GM20000 (cell line): ENCODE data around the gene ZNF664.

ENCODE experiments used
- DNase-seq: peaks from one replicate; pipeline ENCODE4 v3.0.0; 2012; ENCODE audit warnings: low spot score
- TF ChIP-seq, protein P1 (sequence below): IDR thresholded peaks from 2 replicates; pipeline ENCODE4 v1.5.1; 2012; ENCODE audit warnings: mild to moderate bottlenecking, control low read depth; ENCODE audit errors: extremely low read depth, missing control alignments

Gene ZNF664

DNA sequence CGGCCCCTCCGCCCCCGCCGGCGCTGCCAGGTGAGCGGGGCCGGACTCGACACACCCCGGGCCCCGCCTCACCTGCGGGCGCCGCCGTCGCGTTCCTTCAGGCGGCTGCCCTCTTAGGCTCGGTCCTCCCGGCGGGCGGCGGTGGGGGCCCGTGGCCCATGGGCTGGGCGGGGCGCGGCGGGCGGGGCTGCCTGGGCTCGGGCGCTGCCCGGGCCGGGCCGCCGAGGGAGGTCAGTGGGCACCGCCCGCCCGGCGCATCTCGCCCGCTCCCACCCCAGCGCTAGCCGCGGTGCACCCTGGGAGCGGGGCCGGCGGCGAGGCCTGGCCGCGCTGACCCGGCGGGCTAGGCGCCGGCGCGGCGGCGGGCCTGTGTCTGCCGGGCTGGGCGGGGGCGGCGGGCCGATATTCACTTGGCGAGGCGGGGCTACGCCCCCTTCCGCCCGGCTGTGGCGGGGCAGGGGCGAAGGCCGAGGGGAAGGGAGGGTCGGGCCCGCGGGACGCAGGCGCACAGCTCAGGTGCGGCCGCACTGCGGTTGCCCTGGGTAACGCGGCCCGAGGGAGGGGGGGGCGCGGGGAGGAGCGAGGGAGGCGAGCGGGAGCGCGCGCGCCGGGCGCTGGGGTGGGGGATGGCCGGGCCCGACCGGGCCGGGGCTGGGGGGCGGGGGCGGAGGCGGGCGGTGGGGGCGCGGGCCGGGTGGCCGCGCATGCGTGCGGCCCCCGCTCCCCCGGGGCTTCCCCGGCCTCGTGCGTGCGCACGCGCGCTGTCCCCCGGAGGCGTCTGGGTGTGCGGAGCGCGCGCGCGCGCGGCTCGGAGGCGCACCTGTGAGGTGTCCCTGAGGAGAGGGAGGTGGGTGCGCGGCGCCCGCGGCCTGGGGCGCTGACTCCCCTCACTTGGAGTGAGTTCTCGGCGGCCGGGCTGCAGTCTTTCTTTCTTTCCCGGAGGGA, at the start of gene ZNF664, which contains the start of gene CCDC92:
Gene ZNF664, plus strand, starts transcription at position 759 of the 945 bp plus-strand sequence. CDS start 38,930 bp downstream, outside the sequence.
Gene CCDC92, minus strand, starts transcription at position 375 of the 945 bp plus-strand sequence. CDS start 28,526 bp downstream, outside the sequence.
- peak; percentile 100 for DNase-seq
- TF ChIP-seq, protein P1, sequence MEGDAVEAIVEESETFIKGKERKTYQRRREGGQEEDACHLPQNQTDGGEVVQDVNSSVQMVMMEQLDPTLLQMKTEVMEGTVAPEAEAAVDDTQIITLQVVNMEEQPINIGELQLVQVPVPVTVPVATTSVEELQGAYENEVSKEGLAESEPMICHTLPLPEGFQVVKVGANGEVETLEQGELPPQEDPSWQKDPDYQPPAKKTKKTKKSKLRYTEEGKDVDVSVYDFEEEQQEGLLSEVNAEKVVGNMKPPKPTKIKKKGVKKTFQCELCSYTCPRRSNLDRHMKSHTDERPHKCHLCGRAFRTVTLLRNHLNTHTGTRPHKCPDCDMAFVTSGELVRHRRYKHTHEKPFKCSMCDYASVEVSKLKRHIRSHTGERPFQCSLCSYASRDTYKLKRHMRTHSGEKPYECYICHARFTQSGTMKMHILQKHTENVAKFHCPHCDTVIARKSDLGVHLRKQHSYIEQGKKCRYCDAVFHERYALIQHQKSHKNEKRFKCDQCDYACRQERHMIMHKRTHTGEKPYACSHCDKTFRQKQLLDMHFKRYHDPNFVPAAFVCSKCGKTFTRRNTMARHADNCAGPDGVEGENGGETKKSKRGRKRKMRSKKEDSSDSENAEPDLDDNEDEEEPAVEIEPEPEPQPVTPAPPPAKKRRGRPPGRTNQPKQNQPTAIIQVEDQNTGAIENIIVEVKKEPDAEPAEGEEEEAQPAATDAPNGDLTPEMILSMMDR = no peak

DNA sequence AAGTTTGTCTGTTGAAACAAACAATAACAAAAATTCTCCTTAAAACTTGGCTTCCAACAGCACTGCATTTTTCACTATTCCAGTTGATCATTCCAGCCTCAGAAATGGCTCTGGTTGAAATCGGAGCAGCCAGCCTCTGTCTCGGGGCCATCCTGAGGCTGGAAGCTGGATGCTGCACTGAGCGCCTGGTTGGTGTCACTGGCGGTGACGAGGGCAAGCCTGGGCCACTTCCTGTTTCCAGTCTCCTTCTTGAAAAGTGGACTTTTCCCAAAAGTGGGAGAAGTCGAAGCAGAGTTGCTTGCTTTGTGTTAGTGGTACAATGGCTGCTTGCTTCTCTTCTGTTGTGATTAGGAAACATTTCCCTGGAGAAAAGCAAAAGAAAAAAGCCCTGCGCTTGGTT, 49.1 kb upstream of the ZNF664 start:
- no peak for DNase-seq
- TF ChIP-seq, protein P1 = no peak

DNA sequence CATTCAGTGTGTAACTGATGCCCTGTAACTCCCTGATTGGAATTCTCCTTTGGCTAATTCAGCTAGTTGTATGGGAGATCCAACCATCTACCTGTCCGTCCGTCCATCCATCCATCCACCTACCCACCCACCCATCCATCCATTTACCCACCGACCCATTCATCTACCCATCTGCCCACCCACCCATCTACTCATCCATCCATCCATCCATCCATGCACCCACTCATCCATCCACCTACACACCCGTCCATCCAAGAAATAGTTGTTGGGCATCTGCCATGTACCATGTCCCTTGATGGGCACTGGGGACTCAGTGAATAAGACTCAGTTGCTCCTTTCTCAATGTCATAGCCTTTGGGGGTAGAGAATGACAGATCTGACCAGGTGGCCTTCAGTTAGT, 48.5 kb upstream of the ZNF664 start:
- DNase-seq = no peak
- TF ChIP-seq, protein P1 = no peak

DNA sequence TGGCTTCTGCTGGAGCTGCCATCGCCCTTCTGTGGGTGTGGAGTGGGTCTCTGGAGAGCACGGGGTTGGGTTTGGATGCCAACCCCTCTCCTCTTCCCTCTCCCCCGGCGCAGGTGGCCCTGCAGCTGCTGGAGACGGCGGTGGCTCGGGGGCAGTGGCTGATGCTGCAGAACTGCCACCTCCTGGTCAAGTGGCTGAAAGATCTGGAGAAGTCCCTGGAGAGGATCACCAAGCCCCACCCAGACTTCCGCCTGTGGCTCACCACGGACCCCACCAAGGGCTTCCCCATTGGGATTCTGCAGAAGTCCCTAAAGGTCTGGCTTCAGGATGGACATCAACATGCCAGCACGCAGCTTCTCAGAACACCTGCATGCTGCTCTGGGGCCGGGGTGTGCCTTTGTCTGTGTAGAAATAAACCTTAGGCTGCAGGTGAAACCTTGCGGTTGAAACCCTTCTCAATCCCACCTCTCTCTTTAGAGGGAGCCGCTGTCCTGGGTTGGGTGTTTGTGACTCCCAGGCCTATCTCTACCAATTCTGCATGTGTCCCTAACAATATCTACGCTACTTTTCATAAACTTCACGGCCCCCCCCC, 44.6 kb upstream of the ZNF664 start:
- TF ChIP-seq, protein P1 = no peak
- no peak for DNase-seq

DNA sequence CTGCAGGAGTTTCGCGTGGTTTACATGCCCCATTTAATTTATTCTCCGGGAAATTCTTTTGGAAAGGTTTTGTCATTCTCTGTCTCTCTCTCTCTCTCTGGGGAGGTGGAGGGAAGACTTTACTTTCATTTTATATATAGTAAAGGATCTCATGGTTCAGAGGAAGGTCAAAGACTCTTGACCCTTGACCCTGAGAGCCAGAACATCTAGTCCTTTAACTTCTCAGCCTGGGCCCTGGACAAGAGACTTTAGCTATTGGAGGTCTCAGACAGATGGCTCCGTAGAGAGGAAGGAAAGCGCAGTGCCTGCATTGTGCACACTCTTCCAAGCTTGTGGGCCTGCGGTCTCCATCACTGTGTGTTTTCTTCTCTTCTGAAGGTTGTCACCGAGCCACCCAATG, 44.1 kb upstream of the ZNF664 start:
- TF ChIP-seq, protein P1 = no peak
- DNase-seq = no peak

DNA sequence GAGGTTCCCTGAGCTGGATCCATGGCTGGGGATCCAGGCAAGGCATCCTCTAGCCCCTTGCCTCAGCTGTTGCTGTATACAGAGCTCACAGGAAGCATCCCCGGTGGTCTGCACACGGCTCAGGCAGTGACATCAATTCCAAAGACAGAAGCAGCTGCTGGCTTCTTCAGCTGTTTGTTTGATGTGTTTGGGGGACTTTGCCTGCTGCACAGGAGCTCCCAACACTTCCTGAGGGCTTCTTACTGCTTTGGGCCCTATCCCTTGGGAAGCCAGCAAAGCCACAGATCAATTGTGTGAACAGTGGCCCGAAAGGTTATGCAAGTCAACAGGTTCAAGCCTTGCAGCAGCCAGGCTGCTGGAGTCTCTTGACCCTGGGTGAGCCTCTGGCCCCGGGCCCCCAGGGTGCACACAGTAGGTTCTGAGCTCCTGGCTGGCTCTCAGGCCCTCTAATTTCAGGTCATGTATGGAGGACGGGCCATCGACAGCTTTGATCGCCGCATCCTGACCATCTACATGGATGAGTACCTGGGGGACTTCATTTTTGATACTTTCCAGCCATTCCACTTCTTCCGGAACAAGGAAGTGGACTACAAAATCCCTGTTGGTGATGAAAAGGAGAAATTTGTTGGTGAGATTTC, 43.0 kb upstream of the ZNF664 start:
- no peak for DNase-seq
- TF ChIP-seq, protein P1 = no peak

DNA sequence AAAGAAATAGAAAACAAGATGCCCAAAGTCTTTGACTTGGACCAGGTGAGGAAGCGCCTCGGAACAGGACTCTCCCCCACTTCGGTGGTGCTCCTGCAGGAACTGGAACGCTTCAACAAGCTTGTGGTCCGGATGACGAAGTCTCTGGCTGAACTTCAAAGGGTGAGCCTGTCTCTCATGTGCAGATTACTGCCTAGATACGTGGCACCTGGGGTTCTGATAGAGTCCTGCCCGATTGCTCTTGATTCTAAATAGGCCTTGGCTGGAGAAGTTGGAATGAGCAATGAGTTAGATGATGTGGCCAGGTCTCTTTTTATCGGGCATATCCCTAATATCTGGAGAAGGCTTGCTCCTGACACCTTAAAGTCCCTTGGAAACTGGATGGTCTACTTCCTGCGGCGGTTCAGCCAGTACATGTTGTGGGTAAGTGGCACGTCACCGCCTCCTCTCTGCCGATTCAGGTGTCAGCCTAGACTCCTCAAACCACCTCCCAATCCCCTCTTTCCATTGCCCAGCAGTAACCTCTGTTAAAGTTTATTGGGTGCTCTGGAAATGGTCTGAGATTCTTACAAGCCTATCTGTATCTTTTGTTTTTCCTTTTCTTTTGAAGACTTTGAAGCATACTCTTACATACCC, 41.2 kb upstream of the ZNF664 start:
- no peak for DNase-seq
- TF ChIP-seq, protein P1 = no peak
